HG03469 (cell line): ENCODE data around the gene WHRN.

ENCODE experiments used
- ATAC-seq: cut with Tn5 transposase; IDR thresholded peaks from one replicate; pipeline ENCODE4 v1.9.1; 2021; ENCODE audit warnings: mild to moderate bottlenecking, moderate library complexity, moderate number of reproducible peaks; ENCODE audit not compliant: unreplicated experiment

Gene WHRN

GRCh38 chr9:114370251-114370967 is 134.9 kb downstream of the WHRN start:
- ATAC-seq = no peak

GRCh38 chr9:114369216-114370130 is 135.8 kb downstream of the WHRN start:
- no peak for ATAC-seq

GRCh38 chr9:114367772-114368569 is 137.3 kb downstream of the WHRN start:
- ATAC-seq = no peak

- no peak for ATAC-seq
These were observed 137.9 kb downstream of the WHRN start for GRCh38 chr9:114367366-114367765.

GRCh38 chr9:114366334-114367128 is 138.7 kb downstream of the WHRN start:
- peak; percentile 44 for ATAC-seq

- ATAC-seq = no peak
These were observed 140.1 kb downstream of the WHRN start for GRCh38 chr9:114365194-114365593.

GRCh38 chr9:114364134-114365041 is 140.9 kb downstream of the WHRN start:
- no peak for ATAC-seq

GRCh38 chr9:114363424-114363823 is 141.8 kb downstream of the WHRN start:
- ATAC-seq = no peak

- no peak for ATAC-seq
These were observed 142.9 kb downstream of the WHRN start for GRCh38 chr9:114362394-114362793.

- ATAC-seq = no peak
These were observed 143.7 kb downstream of the WHRN start for GRCh38 chr9:114361542-114361941.

GRCh38 chr9:114359801-114360200 is 145.5 kb downstream of the WHRN start:
- no peak for ATAC-seq

GRCh38 chr9:114357911-114358328 is 147.4 kb downstream of the WHRN start:
- ATAC-seq = no peak

GRCh38 chr9:114357360-114357759 is 147.9 kb downstream of the WHRN start:
- no peak for ATAC-seq

- ATAC-seq = no peak
These were observed 148.5 kb downstream of the WHRN start for GRCh38 chr9:114356792-114357191.

- ATAC-seq = no peak
These were observed 149.5 kb downstream of the WHRN start for GRCh38 chr9:114355821-114356220.
